Kidney capillary endothelial cell (primary cell): ENCODE data around the gene LDHD.

ENCODE experiments used
- DNase-seq: peaks from one replicate; pipeline ENCODE4 v3.0.0-alpha.2; 2018; ENCODE audit warnings: low spot score

LDHD gene

GRCh38 chr16:75079346-75079926 is 37.1 kb downstream of the LDHD start:
- no peak for DNase-seq

GRCh38 chr16:75078886-75079285 is 37.7 kb downstream of the LDHD start:
- no peak for DNase-seq

GRCh38 chr16:75075688-75076268 is 40.8 kb downstream of the LDHD start:
- DNase-seq = no peak

GRCh38 chr16:75074920-75075687 is 41.5 kb downstream of the LDHD start:
- DNase-seq = no peak

GRCh38 chr16:75074304-75074793 is 42.2 kb downstream of the LDHD start:
- DNase-seq = no peak

GRCh38 chr16:75073545-75074303 is 42.9 kb downstream of the LDHD start:
- no peak for DNase-seq

- DNase-seq = no peak
Measured at GRCh38 chr16:75072239-75072947, 44.2 kb downstream of the LDHD start.

GRCh38 chr16:75071621-75072020 is 45.0 kb downstream of the LDHD start:
- no peak for DNase-seq

GRCh38 chr16:75070012-75070841 is 46.4 kb downstream of the LDHD start:
- DNase-seq = no peak

GRCh38 chr16:75068085-75069031 is 48.2 kb downstream of the LDHD start:
- DNase-seq = no peak

GRCh38 chr16:75066861-75067447 is 49.6 kb downstream of the LDHD start:
- DNase-seq = no peak

GRCh38 chr16:75065521-75066149 is 50.9 kb downstream of the LDHD start:
- no peak for DNase-seq

- no peak for DNase-seq
Measured at GRCh38 chr16:75065149-75065505, 51.5 kb downstream of the LDHD start.

GRCh38 chr16:75064403-75065148 is 52.0 kb downstream of the LDHD start:
- DNase-seq = no peak

GRCh38 chr16:75063549-75064088 is 53.0 kb downstream of the LDHD start:
- DNase-seq = no peak

GRCh38 chr16:75062976-75063346 is 53.6 kb downstream of the LDHD start:
- no peak for DNase-seq

GRCh38 chr16:75062135-75062975 is 54.2 kb downstream of the LDHD start:
- DNase-seq = no peak
